ENCODE measurements around the gene MYO1D. TPM values are rescaled to one million over a fixed set of nuclear protein-coding genes. Genes with fewer than 3 reads are reported as not detected.

The MYO1D gene
- total and polyA plus RNA-seq, 2 donors (not counting 3 experiments of a cell fraction or from before 2014, with no cell fraction given) = 37.8 to 85.5 TPM

DNA sequence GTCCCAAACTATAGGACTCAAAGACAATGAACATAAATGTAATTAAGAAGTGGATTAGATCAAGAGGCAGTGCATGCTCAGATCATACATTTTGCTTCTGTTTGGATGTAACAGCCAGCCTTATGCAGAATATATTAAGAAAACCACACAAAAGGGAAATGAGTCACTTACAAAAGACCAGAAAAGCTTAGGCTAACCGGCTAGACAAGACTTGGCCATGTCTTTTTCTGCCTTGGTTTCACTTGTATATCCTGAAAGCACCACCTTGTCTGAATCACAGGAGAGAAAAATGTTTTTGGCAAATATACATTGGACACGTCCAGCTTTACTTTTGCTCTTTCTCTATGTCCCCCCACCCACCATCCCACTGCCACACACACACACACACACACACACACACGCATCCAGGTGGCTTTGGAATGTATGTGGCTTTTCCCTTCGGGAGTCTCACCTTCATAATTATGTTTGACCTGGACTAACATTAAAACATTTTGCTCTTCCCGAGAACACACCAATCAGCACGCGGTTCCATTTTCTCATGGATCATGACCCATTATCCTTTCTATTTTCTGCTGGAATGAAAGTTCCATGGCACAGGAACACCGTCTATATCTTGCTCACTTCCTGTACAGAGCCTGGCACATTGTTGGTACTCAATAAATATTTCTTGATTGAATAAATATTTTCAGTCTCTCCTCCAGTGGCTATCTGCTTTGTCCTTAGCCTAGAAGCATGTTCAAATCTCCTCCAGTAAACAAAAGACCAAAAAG is 325.6 kb downstream of the MYO1D start:
- POLR2A ChIA-PET = interaction anchor here (0.7 kb wide), 1 partner anchor 10 kb away, joined by 3 read pairs; no protein-coding TSS in a partner anchor
- peak; percentile 67 for TF ChIP-seq FOS (IDR thresholded peaks at IDR 0.05; ENCODE audit: borderline replicate concordance, insufficient read depth, low read length)
- TF ChIP-seq POLR2A (IDR thresholded peaks at IDR 0.05; ENCODE audit: low read depth, low read length) = no peak
- TF ChIP-seq EZH2 (IDR thresholded peaks at IDR 0.05; ENCODE audit: borderline replicate concordance, low read depth, low read length, severe bottlenecking) = no peak
- TF ChIP-seq, protein P1, sequence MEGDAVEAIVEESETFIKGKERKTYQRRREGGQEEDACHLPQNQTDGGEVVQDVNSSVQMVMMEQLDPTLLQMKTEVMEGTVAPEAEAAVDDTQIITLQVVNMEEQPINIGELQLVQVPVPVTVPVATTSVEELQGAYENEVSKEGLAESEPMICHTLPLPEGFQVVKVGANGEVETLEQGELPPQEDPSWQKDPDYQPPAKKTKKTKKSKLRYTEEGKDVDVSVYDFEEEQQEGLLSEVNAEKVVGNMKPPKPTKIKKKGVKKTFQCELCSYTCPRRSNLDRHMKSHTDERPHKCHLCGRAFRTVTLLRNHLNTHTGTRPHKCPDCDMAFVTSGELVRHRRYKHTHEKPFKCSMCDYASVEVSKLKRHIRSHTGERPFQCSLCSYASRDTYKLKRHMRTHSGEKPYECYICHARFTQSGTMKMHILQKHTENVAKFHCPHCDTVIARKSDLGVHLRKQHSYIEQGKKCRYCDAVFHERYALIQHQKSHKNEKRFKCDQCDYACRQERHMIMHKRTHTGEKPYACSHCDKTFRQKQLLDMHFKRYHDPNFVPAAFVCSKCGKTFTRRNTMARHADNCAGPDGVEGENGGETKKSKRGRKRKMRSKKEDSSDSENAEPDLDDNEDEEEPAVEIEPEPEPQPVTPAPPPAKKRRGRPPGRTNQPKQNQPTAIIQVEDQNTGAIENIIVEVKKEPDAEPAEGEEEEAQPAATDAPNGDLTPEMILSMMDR (IDR thresholded peaks at IDR 0.05; ENCODE audit: extremely low read depth in 1 of 2, insufficient read depth in 1 of 2, low read depth in 1 of 2, low read length in 2 of 2) = no peak
- no peak for TF ChIP-seq MYC (IDR thresholded peaks at IDR 0.05; ENCODE audit: low read depth, low read length)
- TF ChIP-seq, protein P2, sequence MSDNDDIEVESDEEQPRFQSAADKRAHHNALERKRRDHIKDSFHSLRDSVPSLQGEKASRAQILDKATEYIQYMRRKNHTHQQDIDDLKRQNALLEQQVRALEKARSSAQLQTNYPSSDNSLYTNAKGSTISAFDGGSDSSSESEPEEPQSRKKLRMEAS (IDR thresholded peaks at IDR 0.05; ENCODE audit: insufficient read depth, insufficient read length) = no peak
- TF ChIP-seq POLR2AphosphoS5 (IDR thresholded peaks at IDR 0.05; ENCODE audit: insufficient read depth, low read depth, low read length) = no peak
- TF ChIP-seq JUN (IDR thresholded peaks at IDR 0.05; ENCODE audit: borderline replicate concordance, insufficient read depth, insufficient read length, low read depth) = peak; percentile 69
- peak; percentile 95 for FAIRE-seq
- Histone ChIP-seq H3K4me2 (ENCODE audit: insufficient read depth, low read length) (peak overlapping the region; percentile 83), H3K9me3 (replicated peaks; ENCODE audit: control insufficient read depth, insufficient read depth, low read length) (no peaks in the 10 kb centered on the region), H3K36me3 (ENCODE audit: control insufficient read depth in 2 of 2, extremely low read depth in 1 of 2, insufficient read depth in 2 of 2, low read length in 2 of 2) (no peaks in the 10 kb centered on the region), H3K27ac (ENCODE audit: insufficient read depth, low read depth, low read length) (peak overlapping the region; percentile 82), H3K9ac (replicated peaks; ENCODE audit: extremely low read depth, insufficient read depth, low read length) (no peak overlapping the region), H3K27me3 (ENCODE audit: control insufficient read depth in 2 of 2, insufficient read depth in 2 of 2, low read length in 2 of 2) (no peaks in the 10 kb centered on the region), H3K4me3 (replicated peaks in 1 of 3; ENCODE audit: insufficient read depth in 1 of 3, low read depth in 1 of 3, low read length in 3 of 3) (peak overlapping the region in 1 of 3 experiments; percentile 46), H4K20me1 (replicated peaks; ENCODE audit: control insufficient read depth, extremely low read depth, insufficient read depth, low read length) (no peaks in the 10 kb centered on the region), H3K79me2 (ENCODE audit: control insufficient read depth, insufficient read depth, low read length) (no peaks in the 10 kb centered on the region), H3K9me1 (replicated peaks; ENCODE audit: control insufficient read depth, extremely low read depth, insufficient read depth, low read length) (no peaks in the 10 kb centered on the region), H2AFZ (ENCODE audit: low read depth, low read length) (peak overlapping the region; percentile 63), H3K4me1 (ENCODE audit: control insufficient read depth, extremely low read depth, insufficient read depth, low read length) (peaks cover 16% of the 10 kb centered on the region)
- BruUV-seq (replicated peaks) = TSS peak; percentile 18
- peak; percentile 76 for DNase-seq (ENCODE audit: low read depth, low spot score)
- dilution Hi-C loops (cut with MboI; ENCODE audit: extremely low pct_ligation_motif_present, low sequenced_read_pairs) (no loop called here), intact Hi-C loops (cut with micrococcal nuclease) (loop anchor here (1.0 kb wide), 2 partner anchors 14 to 31 kb away; no protein-coding TSS in a partner anchor)
- CTCF ChIA-PET = interaction anchor here (0.8 to 1.6 kb wide), 10 partner anchors 8 to 232 kb away, joined by 3 to 8 read pairs (median 3); no protein-coding TSS in a partner anchor
